Measurements from ENCODE around the gene C2CD2L. TPM values are rescaled to one million over a fixed set of nuclear protein-coding genes. Genes with fewer than 3 reads are reported as not detected.

The C2CD2L gene
- total and polyA plus RNA-seq, 10 of the 15 experiments (the other 5 are each of a cell fraction or from before 2014, with no cell fraction given), result 0.21 to 9.6 (median 5.1) TPM

- DNase-seq (ENCODE audit: low read depth, low spot score), result no peak
- H3K4me2 ChIP-seq (ENCODE audit: control insufficient read depth, insufficient read depth), result no peak overlapping the region
- WGBS (ENCODE audit: insufficient coverage, insufficient replicate concordance, low lambda C conversion rate, missing lambda C conversion rate), result 95% methylated on average over 12 of the region's 12 CpGs
- no peak overlapping the region for H3K9ac ChIP-seq (ENCODE audit: control insufficient read depth, insufficient read depth, low read length)
- no peak overlapping the region for H3K27ac ChIP-seq (ENCODE audit: control insufficient read depth, insufficient read depth)
- no peaks in the 10 kb centered on the region for H4K20me1 ChIP-seq (ENCODE audit: control insufficient read depth, insufficient read depth)
- H3K4me1 ChIP-seq (ENCODE audit: control insufficient read depth, insufficient read depth, low read length), result peaks cover 8% of the 10 kb centered on the region
- no peak for FAIRE-seq
- ChIA-PET POLR2A (interaction anchor here (7.2 kb wide), 1 partner anchor 8 kb away, joined by 76 read pairs; the partner anchor contains the start of gene HINFP), RAD21 (ENCODE audit: unreplicated experiment) (no interaction called here), SMC1A (ENCODE audit: uncharacterized antibody, unreplicated experiment) (interaction anchor here (1.0 to 1.1 kb wide), 2 partner anchors 9 to 10 kb away, joined by 4 read pairs; partner anchors contain the start of genes DPAGT1 and HINFP), CTCF (interaction anchor here (0.6 to 1.6 kb wide), 3 partner anchors 8 to 54 kb away, joined by 3 to 5 read pairs (median 4); partner anchors contain the start of gene HINFP)
- H3K4me3 ChIP-seq, result no peak overlapping the region
- H3K27me3 ChIP-seq (replicated peaks in 1 of 2; ENCODE audit: control insufficient read depth in 2 of 2, insufficient read depth in 2 of 2, low read length in 1 of 2), result no peaks in the 10 kb centered on the region
- TF ChIP-seq NRF1 (conservative IDR thresholded peaks at IDR 0.05; ENCODE audit: low read depth, low read length), result no peak
- no peak for TF ChIP-seq HDAC2 (IDR thresholded peaks at IDR 0.05)
- TF ChIP-seq HSF1 (IDR thresholded peaks at IDR 0.05; ENCODE audit: low read depth, low read length), result no peak
- TF ChIP-seq SMARCA5 (IDR thresholded peaks at IDR 0.05), result no peak
- TF ChIP-seq ZNF207 (IDR thresholded peaks at IDR 0.05; ENCODE audit: borderline replicate concordance), result no peak
- TF ChIP-seq RBBP5 (conservative IDR thresholded peaks at IDR 0.05), result no peak
- no peak for TF ChIP-seq MEF2A (IDR thresholded peaks at IDR 0.05; ENCODE audit: insufficient read depth, low read depth, low read length)
- TF ChIP-seq ZSCAN29 (IDR thresholded peaks at IDR 0.05), result no peak
- TF ChIP-seq E4F1 (IDR thresholded peaks at IDR 0.05; ENCODE audit: borderline replicate concordance, partially characterized antibody), result no peak
- no peak for TF ChIP-seq EZH2 (IDR thresholded peaks at IDR 0.05; ENCODE audit: borderline replicate concordance, control insufficient read depth, low read depth, low read length)
- no peak for TF ChIP-seq SRF (IDR thresholded peaks at IDR 0.05; ENCODE audit: low read depth in 2 of 2, low read length in 2 of 2)
- no peak for TF ChIP-seq SMAD5 (IDR thresholded peaks at IDR 0.05; ENCODE audit: low read depth)
- no peak for TF ChIP-seq PRDM15 (CRISPR knock-in tag; IDR thresholded peaks at IDR 0.05)
- TF ChIP-seq SP1 (IDR thresholded peaks at IDR 0.05; ENCODE audit: low read depth, low read length), result no peak
- no peak for TF ChIP-seq STAT3 (IDR thresholded peaks at IDR 0.05; ENCODE audit: low read depth, low read length)
- TF ChIP-seq JUNB (IDR thresholded peaks at IDR 0.05), result no peak
- in situ Hi-C loops (cut with MboI), result no loop called here
- no peak for ATAC-seq
- peaks cover 18% of the 10 kb centered on the region for H3K79me2 ChIP-seq (ENCODE audit: control insufficient read depth, insufficient read depth, low read length)
- no peak overlapping the region for H2AFZ ChIP-seq (ENCODE audit: control insufficient read depth, low read depth, low read length)
- BruUV-seq (replicated peaks), result no TSS peak
- intact Hi-C loops (cut with micrococcal nuclease; ENCODE audit: unreplicated experiment), result no loop called here
- no peaks in the 10 kb centered on the region for H3K9me3 ChIP-seq (replicated peaks; ENCODE audit: control insufficient read depth, insufficient read depth, low read length)
- peaks cover 19 to 22% of the 10 kb centered on the region in 2 experiments for H3K36me3 ChIP-seq (ENCODE audit: control insufficient read depth in 2 of 2, insufficient read depth in 2 of 2, low read length in 1 of 2)
These were observed 5.3 kb downstream of the C2CD2L start for GRCh38 chr11:119112314-119113020.
